Caco-2 (cell line): ENCODE data around the gene SART3. TPM values are rescaled to one million over a fixed set of nuclear protein-coding genes. Genes with fewer than 3 reads are reported as not detected.

Experiments
- BruUV-seq: library from RNA; stranded (reverse); fragments of 400-500 nt; replicated peaks from 2 replicates; lab custom pipeline; 2021; lab: Mats Ljungman, UMichigan
- CTCF ChIA-PET: fragments of 300-600 bp; sonication (Branson Sonifier 250); formaldehyde crosslinking; loops from one replicate; lab custom pipeline; 2022; ENCODE audit warnings: antibody characterized with exemption; lab: Charles Lee
- POLR2A ChIA-PET: fragments of 300-600 bp; sonication (Branson Sonifier 250); formaldehyde crosslinking; loops from one replicate; lab custom pipeline; 2022; ENCODE audit warnings: antibody characterized with exemption; lab: Charles Lee
- DNase-seq, 2 experiments: peaks; one replicate each; pipeline versions ENCODE4 v3.0.0 to v3.0.0-alpha.2; 2020 to 2022
- H3K27me3 ChIP-seq: replicated peaks from 2 replicates; pipeline ENCODE4 v1.6.0; 2011; ENCODE audit warnings: low read length; ENCODE audit not compliant: control insufficient read depth, insufficient read depth
- H3K36me3 ChIP-seq: 2 replicates; pipeline ENCODE4 v1.5.1; 2011; ENCODE audit warnings: low read length; ENCODE audit not compliant: control insufficient read depth, insufficient read depth
- H3K4me1 ChIP-seq: fragments of 250-450 bp; sonication (Bioruptor Pico); 2 replicates; pipeline ENCODE4 v1.5.1; 2020; ENCODE audit warnings: mild to moderate bottlenecking
- H3K4me3 ChIP-seq: 2 replicates; pipeline ENCODE4 v1.5.1; 2011; ENCODE audit warnings: low read depth, mild to moderate bottlenecking, control low read depth, low read length
- H3K9me3 ChIP-seq: fragments of 250-450 bp; sonication (Bioruptor Pico); 2 replicates; pipeline ENCODE4 v1.5.1; 2020; ENCODE audit warnings: mild to moderate bottlenecking, moderate library complexity
- H3K27ac Mint-ChIP-seq: one replicate; pipeline ENCODE4 v1.8.0; 2022; ENCODE audit warnings: mixed read lengths; ENCODE audit not compliant: unreplicated experiment
- H3K27me3 Mint-ChIP-seq: one replicate; pipeline ENCODE4 v1.8.0; 2022; ENCODE audit warnings: mixed read lengths; ENCODE audit not compliant: insufficient read depth, unreplicated experiment
- H3K36me3 Mint-ChIP-seq: one replicate; pipeline ENCODE4 v1.8.0; 2022; ENCODE audit warnings: mild to moderate bottlenecking, mixed read lengths; ENCODE audit not compliant: insufficient read depth, unreplicated experiment
- H3K4me1 Mint-ChIP-seq: one replicate; pipeline ENCODE4 v1.8.0; 2022; ENCODE audit warnings: low read depth, mixed read lengths; ENCODE audit not compliant: unreplicated experiment
- H3K4me3 Mint-ChIP-seq: one replicate; pipeline ENCODE4 v1.8.0; 2022; ENCODE audit warnings: mild to moderate bottlenecking, moderate library complexity, mixed read lengths; ENCODE audit not compliant: unreplicated experiment
- H3K9me3 Mint-ChIP-seq: one replicate; pipeline ENCODE4 v1.8.0; 2022; ENCODE audit warnings: mixed read lengths; ENCODE audit not compliant: unreplicated experiment
- intact Hi-C: fragments of 100-400 bp; cut with micrococcal nuclease; formaldehyde crosslinking; loops from one replicate; pipeline ENCODE4 v1.10.0; 2022; ENCODE audit not compliant: unreplicated experiment
- total RNA-seq: library from RNA; stranded (reverse); gene quantifications from 2 replicates; pipeline ENCODE4 v1.2.3, GENCODE V29; 2022
- TF ChIP-seq, protein P1 (sequence below), 2 experiments: fragments of 200-600 bp in 1 of 2; IDR thresholded peaks; 1 replicate in 1 of 2; 2 replicates in 1 of 2; pipeline versions ENCODE4 v1.5.1 to v1.8.0; 2011 to 2022; ENCODE audit warnings: antibody characterized with exemption in 1 of 2, control low read depth in 1 of 2, inconsistent platforms in 1 of 2, low read depth in 1 of 2, low read length in 1 of 2, mild to moderate bottlenecking in 1 of 2, moderate library complexity in 1 of 2; ENCODE audit not compliant: insufficient read depth in 1 of 2, severe bottlenecking in 1 of 2, unreplicated experiment in 1 of 2

The SART3 gene
- total RNA-seq, 1 experiment from 2014 or later, result 77.3 TPM

DNA sequence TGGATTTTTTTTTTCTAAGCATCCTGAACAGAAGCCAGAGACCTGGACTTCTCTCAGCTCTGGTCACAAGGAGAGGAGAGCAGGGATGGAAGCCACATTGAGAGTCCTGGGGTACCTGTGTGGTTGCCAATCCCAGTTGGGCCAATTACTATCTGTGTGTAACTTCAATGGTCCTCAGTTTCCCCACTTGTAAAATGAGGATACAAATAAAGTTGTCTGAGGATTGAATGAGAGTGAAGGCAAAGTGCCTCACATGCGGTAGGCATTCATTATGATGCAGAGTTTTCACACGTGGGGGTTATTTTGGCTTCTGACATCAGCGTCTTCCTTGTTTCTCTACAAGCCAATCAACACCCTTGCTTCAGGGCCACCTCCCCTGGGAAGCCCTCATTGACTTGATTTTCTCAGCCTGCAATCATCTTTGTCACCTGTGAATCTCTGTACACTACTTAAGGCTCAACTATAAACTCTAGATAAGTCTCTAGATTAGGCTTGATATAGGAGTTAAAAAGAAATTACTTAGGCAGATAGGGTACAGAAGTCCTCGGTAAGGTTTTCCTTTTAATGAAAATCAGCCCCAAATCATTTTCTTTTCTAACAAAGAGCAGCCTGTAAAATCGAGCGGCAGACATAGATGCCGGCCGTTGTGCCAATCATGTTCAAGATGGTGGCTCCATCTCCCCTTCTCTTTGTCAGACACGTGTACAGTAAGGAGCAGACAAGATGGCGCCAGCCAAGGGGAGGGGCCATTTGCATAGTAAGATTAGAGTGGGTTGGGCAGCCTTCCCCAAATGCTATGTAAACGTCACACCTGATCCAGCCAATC, 83.7 kb downstream of the SART3 start:
- H3K9me3 Mint-ChIP-seq, result no peaks in the 10 kb centered on the region
- no peak overlapping the region for H3K4me3 Mint-ChIP-seq
- no peak for DNase-seq
- Histone ChIP-seq H3K27me3 (no peaks in the 10 kb centered on the region; the same call in 1 of the 2 replicates), H3K9me3 (no peaks in the 10 kb centered on the region), H3K4me1 (no peaks in the 10 kb centered on the region), H3K4me3 (no peak overlapping the region), H3K36me3 (no peaks in the 10 kb centered on the region)
- H3K27me3 Mint-ChIP-seq, result peaks cover 8% of the 10 kb centered on the region
- H3K27ac Mint-ChIP-seq, result no peak overlapping the region
- ChIA-PET POLR2A (no interaction called here), CTCF (no interaction called here)
- no TSS peak for BruUV-seq
- TF ChIP-seq, protein P1, sequence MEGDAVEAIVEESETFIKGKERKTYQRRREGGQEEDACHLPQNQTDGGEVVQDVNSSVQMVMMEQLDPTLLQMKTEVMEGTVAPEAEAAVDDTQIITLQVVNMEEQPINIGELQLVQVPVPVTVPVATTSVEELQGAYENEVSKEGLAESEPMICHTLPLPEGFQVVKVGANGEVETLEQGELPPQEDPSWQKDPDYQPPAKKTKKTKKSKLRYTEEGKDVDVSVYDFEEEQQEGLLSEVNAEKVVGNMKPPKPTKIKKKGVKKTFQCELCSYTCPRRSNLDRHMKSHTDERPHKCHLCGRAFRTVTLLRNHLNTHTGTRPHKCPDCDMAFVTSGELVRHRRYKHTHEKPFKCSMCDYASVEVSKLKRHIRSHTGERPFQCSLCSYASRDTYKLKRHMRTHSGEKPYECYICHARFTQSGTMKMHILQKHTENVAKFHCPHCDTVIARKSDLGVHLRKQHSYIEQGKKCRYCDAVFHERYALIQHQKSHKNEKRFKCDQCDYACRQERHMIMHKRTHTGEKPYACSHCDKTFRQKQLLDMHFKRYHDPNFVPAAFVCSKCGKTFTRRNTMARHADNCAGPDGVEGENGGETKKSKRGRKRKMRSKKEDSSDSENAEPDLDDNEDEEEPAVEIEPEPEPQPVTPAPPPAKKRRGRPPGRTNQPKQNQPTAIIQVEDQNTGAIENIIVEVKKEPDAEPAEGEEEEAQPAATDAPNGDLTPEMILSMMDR (IDR thresholded peaks at IDR 0.05; ENCODE audit: insufficient read depth in 1 of 2, low read depth in 1 of 2, low read length in 1 of 2, severe bottlenecking in 1 of 2, unreplicated experiment in 1 of 2), result no peak
- H3K36me3 Mint-ChIP-seq, result no peaks in the 10 kb centered on the region
- intact Hi-C loops, result no loop called here
- H3K4me1 Mint-ChIP-seq, result no peaks in the 10 kb centered on the region

DNA sequence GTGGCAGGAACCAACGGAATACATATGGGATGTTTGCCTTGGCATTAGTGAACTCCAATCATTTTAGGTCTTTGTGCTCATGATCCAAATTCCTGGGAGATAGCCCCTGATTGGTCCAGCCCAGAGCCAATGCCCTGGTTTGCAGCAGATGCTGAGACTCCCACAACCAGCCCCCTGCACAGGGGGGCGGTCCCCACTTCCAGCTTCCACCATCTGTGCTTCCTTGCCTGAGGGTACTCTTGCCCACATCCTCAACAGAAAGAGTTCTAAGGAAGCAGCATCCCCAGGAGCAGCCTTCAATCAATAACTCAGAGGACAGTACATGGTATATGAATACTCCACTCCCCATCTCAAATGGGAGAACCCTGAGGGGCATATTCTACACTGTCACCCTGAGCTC, 85.6 kb downstream of the SART3 start:
- Mint-ChIP-seq H3K4me1 (no peaks in the 10 kb centered on the region), H3K9me3 (no peaks in the 10 kb centered on the region), H3K27me3 (peaks cover 8% of the 10 kb centered on the region), H3K4me3 (no peak overlapping the region), H3K36me3 (no peaks in the 10 kb centered on the region), H3K27ac (no peak overlapping the region)
- Histone ChIP-seq H3K27me3 (no peaks in the 10 kb centered on the region; the same call in 1 of the 2 replicates), H3K36me3 (no peaks in the 10 kb centered on the region), H3K4me3 (no peak overlapping the region), H3K4me1 (no peaks in the 10 kb centered on the region), H3K9me3 (no peaks in the 10 kb centered on the region)
- intact Hi-C loops, result no loop called here
- no TSS peak for BruUV-seq
- DNase-seq, result no peak
- POLR2A ChIA-PET, result no interaction called here
- TF ChIP-seq, protein P1 (IDR thresholded peaks at IDR 0.05; ENCODE audit: insufficient read depth in 1 of 2, low read depth in 1 of 2, low read length in 1 of 2, severe bottlenecking in 1 of 2, unreplicated experiment in 1 of 2), result no peak
- CTCF ChIA-PET, result no interaction called here

DNA sequence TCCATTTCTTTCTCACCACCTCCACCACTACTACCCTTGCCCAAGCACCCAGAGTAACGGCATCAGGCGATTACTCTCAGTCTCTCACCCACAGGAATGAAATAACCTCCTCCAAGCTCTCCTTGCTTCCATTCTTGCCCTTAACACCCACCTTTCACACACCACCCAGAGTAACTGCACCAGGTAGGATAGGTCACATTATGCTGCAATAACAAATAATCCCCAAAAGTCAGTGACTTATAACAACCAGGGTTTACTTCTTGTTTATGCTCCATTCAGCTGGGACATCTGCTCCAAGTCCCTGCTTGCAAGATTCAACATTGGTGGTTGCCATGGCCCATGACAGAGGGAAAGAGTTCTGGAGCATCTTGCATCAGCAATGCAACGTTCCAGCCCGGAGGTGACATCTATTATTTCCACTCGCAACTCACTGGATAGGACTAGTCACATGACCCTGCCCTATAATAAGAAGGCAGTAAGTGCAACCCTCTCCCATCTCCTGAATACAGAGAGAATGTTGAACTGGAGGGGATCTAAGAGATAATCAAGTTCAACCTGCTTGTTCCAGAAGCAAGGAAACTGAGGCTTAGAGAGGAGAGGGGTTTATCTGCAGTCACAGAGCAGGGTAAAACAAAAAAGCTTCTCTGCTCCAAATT, 87.4 kb downstream of the SART3 start:
- H3K4me3 Mint-ChIP-seq, result no peak overlapping the region
- no peak for DNase-seq
- no peaks in the 10 kb centered on the region for H3K36me3 Mint-ChIP-seq
- Histone ChIP-seq H3K4me3 (no peak overlapping the region), H3K36me3 (no peaks in the 10 kb centered on the region), H3K4me1 (no peaks in the 10 kb centered on the region), H3K27me3 (no peaks in the 10 kb centered on the region; the same call in 1 of the 2 replicates), H3K9me3 (no peaks in the 10 kb centered on the region)
- ChIA-PET CTCF (no interaction called here), POLR2A (no interaction called here)
- no peak overlapping the region for H3K27ac Mint-ChIP-seq
- TF ChIP-seq, protein P1 (IDR thresholded peaks at IDR 0.05; ENCODE audit: insufficient read depth in 1 of 2, low read depth in 1 of 2, low read length in 1 of 2, severe bottlenecking in 1 of 2, unreplicated experiment in 1 of 2), result no peak
- intact Hi-C loops, result no loop called here
- no TSS peak for BruUV-seq
- peaks cover 8% of the 10 kb centered on the region for H3K27me3 Mint-ChIP-seq
- peaks cover 3% of the 10 kb centered on the region for H3K9me3 Mint-ChIP-seq
- H3K4me1 Mint-ChIP-seq, result no peaks in the 10 kb centered on the region

Other genes starting within 250 kb of the SART3 start
- not detected in 2 replicates for gene CMKLR1, start 221.9 kb downstream of the SART3 start, total RNA-seq
- gene FICD, start 45.9 kb downstream of the SART3 start, total RNA-seq, result 2.8 and 3.6 TPM in 2 replicates
- gene ISCU, start 1.4 kb upstream of the SART3 start, total RNA-seq, result 70.1 and 86.9 TPM in 2 replicates
- not detected in 2 replicates for gene TMEM119, start 36.9 kb upstream of the SART3 start, total RNA-seq
- 0.23 and 0.44 TPM in 2 replicates for gene SELPLG, start 72.7 kb upstream of the SART3 start, total RNA-seq
- gene CORO1C, start 170.3 kb upstream of the SART3 start, total RNA-seq, result 176 and 195 TPM in 2 replicates